ENCODE results near the gene SHISA8.
"Not testable (repeated sequence)": the region's sequence is repeated elsewhere in the genome, so short reads cannot be mapped to it uniquely, and the experiment has no call there.

The SHISA8 gene
- 0 to 0.24 (median 0.12) reads per million in 4 donors for total RNA-seq

DNA sequence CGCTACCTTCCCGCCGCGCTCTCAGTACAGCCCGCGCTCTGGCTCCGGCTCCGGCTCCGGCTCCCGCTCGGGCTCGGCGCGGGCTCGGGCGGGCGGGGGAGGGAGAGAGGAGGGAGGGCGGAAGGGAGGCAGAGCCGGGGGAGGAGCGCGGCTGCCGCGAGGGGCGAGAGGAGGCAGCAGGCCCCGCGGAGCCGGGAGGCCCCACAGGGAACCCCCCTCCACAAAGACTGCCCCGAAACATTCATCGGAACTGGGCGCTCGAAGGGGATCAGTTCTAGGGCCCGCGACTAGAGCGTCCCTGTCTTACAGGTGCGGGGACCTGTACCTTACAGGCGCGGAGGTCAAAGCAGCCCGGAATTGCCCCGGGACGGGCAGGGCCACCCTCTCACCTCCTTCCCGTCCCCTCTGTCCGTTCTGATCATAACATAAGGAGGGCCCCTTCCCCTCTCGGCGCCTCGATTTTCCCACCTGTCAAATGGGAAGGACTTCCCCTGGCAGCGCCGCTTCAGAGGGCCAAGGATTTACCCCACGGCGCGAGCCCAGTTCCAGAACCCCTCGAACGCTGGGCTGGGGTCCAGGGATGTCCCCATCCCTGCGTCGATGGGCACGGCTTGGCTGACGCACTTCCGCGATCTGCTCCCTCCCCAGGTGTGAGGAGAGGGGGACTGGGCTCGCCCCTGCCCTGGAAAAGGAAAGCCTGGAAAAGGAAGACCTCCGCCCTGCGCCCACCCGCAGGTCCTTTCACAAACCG, at the start of gene SHISA8:
Gene SHISA8, minus strand, starts transcription at position 40 of the 751 bp plus-strand sequence. CDS start 407 bp downstream, outside the sequence.
- DNase-seq = peak; percentile 36 to 60 (median 52)

DNA sequence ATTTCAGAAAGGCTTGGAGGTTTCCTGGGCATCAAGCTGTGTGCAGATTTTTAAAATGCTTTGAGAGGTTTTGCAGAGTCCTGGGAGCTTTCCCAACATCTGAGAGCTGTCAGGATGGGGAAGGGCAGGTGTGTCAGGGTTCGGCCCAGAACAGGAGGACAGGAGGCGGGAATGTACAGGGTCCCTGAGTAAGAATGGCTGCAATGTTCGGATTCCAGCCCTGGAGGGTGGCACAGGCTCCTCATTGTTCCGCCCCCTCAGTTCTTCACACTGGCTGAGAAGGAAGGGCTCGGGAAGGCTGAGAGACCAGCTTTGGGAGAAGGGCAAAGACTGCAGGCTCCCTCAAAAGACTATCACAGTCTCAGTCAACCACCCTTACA, 49.2 kb upstream of the SHISA8 start:
- DNase-seq = no peak

DNA sequence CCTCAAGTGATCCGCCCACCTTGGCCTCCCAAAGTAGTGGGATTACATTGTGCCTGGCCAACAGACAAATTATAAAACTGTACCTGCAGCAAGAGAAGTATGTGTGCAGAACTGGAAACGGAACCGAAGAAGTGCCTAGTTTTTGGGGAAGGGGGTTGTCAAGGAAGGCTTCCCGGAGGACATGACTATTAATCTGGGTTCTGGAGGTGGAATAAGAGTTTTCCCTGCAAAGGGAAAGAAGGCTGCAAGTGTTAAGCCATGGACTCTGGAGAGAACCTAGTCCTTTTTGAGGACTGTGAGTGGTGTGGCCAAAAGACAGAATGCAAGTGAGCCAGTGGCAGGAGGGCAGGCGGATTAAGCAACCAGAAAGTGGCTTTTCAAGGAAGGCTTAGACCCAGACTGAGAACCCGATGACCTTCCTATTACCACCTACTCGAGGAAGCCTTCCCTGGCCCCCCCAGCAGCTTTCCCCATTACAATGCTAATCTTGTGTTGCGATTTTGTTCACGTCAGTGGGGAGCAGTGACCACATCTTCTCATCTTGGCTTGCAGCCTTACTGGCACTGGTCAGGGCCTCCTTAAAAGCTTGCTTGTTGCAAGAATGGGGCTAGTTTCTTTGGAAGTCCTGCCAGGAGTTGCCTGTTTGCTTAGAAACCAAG, 48.7 kb upstream of the SHISA8 start:
- no peak for DNase-seq

DNA sequence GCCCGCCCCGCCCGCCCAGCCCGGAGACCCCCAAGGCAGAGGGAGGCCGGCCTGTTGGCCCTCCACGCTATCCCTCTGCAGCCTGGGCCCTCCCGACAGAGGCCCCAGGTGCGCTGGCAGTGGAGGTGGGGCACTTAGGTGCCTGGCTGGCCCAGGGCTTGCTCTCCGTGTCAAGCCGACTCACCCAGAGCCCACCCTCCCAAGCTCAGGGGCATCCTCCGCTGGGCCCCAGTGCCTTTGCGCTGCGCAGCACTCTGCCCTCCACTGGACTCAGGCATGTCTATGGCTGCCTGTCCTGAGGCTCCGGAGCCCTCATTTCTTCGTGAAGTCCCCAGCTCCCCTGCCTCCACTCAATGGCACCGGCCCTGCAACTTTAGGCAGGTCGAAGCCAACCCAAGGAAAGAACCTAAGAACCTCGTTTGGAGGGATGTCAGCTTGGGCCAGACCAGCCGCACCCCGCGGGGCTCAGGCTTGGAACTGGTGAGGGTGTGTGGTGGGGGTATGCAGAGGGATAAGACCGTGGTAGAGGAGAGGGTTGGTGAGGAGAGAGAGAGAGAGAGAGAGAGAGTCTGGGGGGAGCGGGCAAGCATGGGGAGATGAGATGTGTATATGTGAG, 43.2 kb upstream of the SHISA8 start:
- DNase-seq = no peak

DNA sequence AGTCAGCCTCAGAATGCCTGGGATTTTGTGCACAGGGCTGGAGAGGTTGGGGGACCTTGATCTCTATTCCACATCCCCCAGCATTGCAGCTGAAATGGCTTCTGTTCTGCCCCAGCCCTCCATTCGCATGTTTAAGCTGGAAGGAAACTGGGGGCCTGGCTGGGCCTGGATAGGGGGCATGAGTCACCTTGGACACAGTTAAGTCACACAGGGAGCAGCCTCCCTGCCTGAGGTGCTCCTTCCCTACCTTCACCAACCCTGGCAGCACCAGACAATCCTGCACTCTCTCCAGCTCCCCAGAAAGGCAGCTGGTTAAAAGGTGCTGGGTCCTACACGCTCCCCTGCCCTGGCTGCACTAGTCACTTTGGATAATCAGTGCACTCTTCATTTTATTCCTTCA, 37.8 kb upstream of the SHISA8 start:
- DNase-seq = no peak

DNA sequence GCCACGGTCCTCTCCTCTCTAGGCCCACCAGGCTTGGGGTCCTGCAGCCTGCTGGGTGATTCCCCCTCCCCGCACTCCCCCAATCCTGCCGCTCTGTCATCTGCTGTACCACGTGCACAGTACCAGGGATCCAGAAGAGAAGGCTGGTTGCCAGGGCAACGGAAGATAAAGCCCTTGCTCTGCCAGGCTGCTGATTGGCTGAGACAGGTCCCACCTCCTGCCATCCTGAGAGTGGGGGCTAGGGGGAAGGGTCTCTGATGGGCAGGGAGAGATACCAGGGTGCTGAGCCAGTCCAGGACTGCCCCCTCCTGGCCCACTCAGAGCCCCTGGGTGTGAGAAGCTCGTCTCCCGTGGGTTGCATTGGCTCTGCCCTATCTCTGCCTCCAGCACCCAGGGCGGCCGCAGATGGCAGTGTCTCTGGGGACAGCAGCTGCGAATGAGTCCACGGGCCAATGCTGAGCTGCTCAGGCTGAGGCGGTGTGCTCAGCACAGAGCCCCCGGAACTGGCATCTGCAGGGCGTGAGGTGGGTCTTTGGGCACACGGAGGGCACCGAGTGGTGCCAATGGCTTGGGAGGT, 37.1 kb upstream of the SHISA8 start, which contains the start of gene SMIM45:
Gene SMIM45, plus strand, starts transcription at position 253 of the 577 bp plus-strand sequence.
- DNase-seq = no peak

DNA sequence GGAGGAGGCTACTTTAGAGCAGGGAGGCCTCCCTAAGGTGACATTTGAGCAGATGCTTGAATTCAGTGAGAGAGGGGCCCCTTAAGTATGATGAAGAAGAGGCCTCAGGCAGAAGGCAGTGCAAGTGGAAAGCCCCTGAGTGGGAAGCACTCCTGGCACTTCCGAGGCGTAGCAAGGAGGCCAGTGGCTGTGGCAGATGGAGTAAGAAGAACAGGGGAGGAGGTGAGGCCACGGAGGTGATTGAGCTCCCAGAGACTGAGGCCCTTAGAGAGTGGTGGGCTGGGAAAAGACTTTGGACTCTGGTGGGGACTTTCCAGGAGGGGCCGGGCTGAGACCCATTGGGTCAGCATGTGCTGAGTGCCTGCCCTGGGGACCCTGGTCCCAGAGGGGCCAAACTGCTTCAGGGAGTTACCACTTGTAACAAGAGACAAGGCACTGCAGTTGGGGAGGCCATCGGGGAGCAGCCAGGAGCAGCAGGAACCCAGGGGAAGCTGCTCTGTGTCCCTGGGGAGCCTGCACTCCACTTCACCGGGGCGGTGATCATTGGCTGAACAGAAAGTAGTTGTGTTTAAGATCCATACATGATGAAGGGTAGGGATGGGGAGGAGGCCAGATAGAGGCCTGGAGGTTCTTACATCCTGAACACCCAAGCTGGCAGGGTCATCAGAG, 34.6 kb upstream of the SHISA8 start:
- no peak for DNase-seq

DNA sequence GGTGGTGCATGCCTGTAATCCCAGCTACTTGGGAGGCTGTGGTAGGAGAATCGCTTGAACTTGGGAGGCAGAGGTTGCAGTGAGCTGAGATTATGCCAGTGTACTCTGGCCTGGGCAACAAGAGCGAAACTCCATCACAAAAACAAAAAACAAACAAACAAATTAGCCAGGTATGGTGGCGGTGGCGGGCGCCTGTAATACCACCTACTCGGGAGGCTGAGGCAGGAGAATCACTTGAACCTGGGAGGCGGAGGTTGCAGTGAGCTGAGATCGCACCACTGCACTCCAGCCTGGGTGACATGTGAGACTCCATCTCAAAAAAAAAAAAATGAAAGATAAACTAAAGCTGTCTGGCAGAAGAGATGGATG, 34.0 kb upstream of the SHISA8 start:
- DNase-seq = not testable (repeated sequence)

DNA sequence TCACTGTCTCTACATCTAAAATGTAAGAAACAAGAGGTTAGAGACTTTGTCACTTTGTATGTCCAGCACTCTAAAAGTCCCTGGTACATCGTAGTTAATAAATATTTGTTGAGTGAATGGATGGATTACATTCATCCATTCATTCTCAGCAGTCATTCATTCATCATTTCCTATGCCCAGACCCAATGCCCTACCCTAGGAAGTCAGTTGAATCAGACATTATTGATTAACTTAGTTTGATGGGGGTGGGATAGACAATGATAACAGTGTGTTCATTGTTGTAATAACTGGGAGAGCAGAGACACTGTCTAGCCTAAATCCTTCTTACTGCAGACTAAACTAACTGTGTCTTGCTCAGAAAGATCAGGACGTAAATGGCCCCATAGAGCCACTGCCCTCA, 33.3 kb upstream of the SHISA8 start:
- DNase-seq = no peak

DNA sequence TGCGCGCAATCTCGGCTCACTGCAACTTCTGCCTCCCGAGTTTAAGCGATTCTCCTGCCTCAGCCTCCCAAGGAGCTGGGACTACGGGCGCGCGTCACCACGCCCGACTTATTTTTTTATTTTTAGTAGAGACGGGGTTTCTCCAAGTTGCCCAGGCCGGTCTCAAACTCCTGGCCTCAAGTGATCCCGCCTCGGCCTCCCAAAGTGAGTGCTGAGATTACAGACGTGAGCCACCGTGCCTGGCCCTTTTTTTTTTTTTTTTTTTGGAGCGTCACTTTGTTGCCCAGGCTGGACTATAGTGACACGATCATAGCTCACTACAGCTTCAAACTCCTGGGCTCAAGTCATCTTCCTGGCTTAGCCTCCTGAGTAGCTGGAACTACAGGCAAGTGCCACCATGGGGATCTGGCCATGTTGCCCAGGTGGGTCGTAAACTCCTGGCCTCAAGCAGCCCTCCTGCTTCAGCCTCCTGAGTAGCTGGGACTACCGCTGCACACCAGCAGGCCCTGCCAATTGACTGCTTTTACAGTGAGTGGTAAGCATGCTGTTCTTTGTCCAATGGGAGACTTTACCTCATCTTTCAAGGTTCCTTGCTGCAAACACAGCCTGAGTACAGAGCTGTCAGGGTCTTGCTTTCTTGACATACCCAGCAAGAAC, 32.7 kb upstream of the SHISA8 start:
- DNase-seq = no peak

DNA sequence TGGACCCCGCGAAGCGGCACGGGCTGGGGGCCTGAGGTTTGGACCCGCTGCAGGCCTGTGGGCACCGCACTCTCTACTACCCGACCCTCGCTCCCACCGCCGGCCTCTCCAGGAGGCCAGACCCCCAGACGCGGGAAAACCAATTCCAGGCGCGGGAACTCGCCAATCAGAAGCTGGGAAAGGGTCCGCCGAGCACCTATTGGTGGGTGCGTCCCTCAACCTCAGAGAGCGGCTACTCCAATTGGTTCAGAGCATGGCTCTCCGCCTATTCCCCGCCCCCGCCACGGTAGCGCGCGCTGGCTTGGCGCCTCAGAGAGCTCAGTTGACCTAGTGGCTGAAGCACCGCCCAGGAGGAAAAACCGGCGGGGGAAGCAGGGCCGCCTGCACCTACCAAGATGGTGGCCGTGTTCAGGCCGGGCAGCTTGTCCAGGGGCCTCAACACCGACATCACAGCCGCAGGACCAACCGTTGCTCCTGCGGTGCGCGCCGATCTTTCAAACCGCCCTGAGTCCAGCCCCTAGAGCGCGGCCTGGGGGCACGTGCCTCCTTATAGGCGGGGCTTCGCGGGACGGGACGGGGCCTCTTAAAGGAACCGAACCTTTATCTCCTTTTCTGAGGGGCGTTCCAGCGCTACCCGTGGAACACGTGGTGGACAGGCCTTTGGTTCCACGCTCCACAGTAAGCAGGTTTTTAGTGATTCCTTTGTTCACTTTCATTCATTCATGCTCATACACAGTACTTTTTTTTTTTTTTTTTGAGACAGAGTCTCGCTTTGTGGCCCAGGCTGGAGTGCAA, 32.0 kb upstream of the SHISA8 start, which contains the start of gene CENPM:
Gene CENPM, minus strand, starts transcription at position 524 of the 795 bp plus-strand sequence. Its CDS starts 76 bp downstream, at position 448.
- DNase-seq = peak; percentile 71 to 95 (median 80)

DNA sequence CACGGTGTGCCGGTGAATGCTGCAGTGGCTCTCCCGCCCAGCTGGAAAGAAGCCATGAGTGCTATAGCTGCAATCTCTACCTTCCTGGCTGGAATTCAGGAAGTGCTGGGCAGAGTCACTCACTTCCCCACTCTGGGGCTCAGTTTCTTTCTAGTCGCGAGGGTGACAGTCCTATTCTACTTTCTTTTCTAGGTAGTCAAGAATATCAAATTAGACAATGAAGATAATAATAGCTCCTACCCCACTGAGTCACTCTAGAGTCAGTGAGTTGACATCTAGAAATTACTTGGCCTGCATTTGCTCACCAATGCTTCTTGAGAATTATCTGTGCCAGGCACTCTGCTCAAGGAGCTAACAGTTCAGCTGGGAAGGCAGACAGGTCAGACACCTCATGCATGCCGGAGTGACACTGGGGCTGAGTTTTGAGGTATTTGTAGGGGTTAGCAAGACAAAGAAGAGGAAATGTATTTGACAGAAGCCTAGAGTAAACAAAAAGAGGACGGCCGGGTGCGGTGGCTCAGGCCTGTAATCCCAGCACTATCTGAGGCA, 28.9 kb upstream of the SHISA8 start:
- no peak for DNase-seq

DNA sequence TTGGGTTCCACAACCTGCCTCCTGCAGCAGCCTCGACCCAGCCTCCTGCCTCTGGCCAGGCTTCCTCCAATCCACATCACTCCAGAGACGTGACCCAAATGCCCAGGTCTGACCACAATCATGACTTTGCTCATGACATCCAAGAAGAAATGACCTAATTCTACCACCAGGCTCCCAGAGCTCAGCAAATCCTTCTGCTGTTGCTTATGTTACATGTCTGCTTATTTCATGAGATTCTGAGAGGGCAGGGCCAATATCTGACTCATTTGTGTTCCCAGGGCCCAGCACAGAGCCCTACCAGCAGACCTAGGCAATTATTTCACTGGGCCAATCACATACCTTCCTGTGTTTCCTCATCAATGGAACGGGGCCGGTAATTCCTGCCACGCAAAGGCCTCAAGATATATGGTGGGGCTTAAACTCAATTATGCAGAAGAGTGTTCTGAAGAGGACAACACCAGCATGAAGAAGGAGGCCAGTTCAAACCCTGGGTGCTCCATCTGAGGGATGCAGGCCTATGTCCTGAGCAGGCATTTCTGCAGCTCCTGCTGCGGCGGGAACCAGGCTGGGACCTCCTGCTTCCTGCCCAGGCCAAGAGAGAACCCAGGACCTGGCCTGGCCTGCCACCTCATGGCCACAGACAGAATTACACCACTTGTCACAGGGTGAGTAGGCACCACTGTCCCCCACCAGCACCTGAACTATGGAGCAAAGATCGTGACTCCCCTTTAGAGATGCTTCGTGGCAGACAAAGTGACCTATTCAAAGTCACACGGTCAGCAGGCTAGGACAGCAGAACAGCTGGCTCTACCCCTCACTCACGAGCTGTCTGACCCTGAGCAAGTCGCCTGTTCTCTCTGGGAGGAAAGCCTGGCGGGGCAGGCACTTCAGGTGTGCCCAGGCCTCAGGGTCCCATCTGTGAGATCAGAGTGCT, 26.2 kb upstream of the SHISA8 start:
- DNase-seq = peak; percentile 68 to 85 (median 78)

DNA sequence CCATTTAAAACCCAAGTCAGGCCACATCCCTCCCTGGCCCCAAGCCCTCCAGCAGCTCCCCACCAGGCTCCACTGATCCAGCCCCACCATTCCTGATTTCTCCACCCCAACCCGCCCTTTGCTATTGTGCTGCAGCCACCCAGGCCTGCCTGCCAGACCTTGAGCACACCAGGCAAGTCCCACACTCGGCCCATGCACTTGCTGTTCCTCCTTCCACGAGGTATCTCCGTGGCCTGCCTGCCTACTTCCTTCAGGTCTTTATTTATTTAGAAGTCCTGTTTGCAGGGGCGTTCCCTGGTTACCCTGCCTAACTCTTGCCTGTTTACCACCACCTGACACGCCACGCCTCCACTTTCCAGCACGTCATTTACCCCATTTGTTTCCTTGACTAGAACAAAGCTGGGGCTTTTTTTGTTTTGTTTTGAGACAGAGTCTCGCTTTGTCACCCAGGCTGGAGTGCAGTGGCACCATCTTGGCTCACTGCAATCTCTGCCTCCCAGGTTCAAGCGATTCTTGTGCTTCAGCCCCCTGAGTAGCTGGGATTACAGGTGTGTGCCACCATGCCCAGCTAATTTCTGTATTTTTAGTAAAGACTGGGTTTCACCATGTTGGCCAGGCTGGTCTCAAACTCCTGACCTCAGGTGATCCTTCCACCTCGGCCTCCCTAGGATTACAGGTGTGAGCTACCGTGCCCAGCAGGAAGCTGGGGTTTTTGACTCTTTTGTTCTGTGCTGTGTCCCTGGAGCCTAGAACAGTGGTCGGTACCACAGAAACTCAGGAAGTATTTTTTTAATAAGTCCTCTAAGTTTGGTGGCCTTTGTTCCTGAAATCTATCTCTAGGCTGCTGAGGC, 25.3 kb upstream of the SHISA8 start:
- DNase-seq = peak; percentile 89 to 98 (median 95)

DNA sequence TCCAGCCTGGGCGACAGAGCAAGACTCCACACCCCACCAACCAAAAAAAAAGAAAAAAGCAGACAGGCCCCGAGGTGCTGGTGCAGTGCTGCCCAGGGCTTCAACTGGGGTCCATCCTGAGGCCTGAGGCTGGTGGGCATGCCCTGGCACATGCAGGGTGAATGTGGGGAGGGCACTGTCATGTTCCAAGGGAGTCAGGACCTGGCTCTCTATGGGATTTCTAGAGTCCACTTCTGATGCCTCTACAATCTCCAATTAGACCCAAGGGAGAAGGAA, 22.0 kb upstream of the SHISA8 start:
- DNase-seq = no peak

DNA sequence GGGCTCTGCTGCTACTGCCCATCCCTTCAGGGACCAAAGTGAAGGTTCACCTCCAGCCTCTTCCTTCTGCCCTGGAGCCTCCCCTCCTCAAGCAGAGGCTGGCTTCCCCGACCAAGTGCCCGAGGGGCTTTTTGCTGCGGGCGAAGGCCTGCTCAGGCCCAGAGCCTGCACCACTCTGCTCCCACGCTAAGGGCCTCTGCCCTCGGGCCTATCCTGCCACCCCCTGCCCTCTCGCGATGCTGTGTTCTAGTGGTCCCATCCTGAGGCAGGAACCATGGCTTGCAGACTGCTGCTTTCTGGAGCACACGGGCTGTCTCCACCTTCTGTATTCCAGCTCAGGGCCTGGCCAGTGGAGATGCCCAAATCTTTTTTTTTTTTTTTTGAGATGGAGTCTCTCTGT, 20.6 kb upstream of the SHISA8 start:
- DNase-seq = no peak

DNA sequence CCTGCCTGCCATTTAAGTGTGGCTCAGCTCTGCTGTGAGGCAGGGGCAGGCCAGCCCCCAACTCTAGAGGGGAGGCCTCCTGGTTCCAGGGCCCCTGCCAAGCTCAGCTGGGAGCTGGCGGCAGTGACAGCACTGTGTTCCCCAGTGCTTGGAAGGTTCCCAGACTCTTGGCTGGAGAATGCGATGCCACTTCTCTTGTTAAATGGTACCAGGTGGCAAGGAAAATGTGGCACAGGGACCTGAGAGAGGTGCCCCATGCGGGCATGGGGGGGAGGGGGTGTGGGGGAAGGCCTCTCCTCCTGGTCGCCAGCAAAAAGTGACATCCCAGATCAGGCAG, 20.1 kb upstream of the SHISA8 start:
- DNase-seq = no peak

DNA sequence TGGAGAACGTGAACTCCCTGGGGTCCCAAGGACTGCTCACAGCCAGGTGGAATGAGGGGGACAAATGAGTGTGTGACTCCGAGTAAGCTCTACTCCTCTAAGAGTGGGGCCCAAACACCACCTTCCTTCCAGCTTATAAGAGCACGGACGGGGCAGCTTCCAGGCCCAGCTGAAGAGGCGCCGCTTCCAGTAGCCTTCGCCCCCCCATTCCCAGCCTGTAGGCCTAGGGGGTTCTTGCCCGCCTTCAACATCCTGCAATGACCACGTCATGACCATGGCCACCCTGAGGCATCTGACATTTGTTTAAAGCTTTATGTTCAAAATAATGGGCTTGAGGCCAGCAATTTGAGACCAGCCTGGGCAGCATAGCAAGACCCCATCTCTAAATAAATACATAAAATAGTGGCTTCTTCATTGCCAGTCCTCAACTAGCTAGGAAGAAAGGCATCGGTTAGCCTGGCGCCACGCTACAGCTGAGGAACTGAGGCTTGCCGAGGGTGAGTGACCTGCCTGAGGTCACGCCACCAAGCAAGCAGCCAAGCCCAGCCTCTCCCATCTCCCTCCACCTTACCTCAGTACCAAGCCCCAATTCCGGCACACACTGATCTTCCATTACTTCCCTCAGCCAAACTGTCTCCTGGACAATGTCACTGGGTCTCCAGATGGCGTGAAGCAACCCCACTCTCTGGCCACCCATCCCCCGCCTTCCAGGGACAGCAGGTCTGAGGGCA, 19.6 kb upstream of the SHISA8 start:
- DNase-seq = no peak

Measured in T-helper 1 cell (primary cell).